HFFc6 (cell line): ENCODE measurements around the gene ITM2C. TPM values are rescaled to one million over a fixed set of nuclear protein-coding genes. Genes with fewer than 3 reads are reported as not detected.

ENCODE experiments used
- DNase-seq: peaks from one replicate; pipeline ENCODE4 v3.0.0-alpha.2; 2018
- H3K27ac Mint-ChIP-seq: 2 replicates; pipeline ENCODE4 v1.8.0; 2020; ENCODE audit warnings: mild to moderate bottlenecking, mixed read lengths
- H3K27me3 Mint-ChIP-seq: 2 replicates; pipeline ENCODE4 v1.8.0; 2021; ENCODE audit warnings: mild to moderate bottlenecking, moderate library complexity, mixed read lengths; ENCODE audit not compliant: insufficient read depth
- H3K36me3 Mint-ChIP-seq: 2 replicates; pipeline ENCODE4 v1.8.0; 2021; ENCODE audit warnings: low read depth, mixed read lengths
- H3K4me1 Mint-ChIP-seq: 2 replicates; pipeline ENCODE4 v1.8.0; 2020; ENCODE audit warnings: low read depth, mixed read lengths
- H3K4me3 Mint-ChIP-seq: 2 replicates; pipeline ENCODE4 v1.8.0; 2020; ENCODE audit warnings: mild to moderate bottlenecking, moderate library complexity, mixed read lengths
- H3K9me3 Mint-ChIP-seq: 2 replicates; pipeline ENCODE4 v1.8.0; 2020; ENCODE audit warnings: mild to moderate bottlenecking, mixed read lengths
- total RNA-seq, 6 experiments: library from RNA; stranded (reverse); fragmentation: NEBNext Ultra II Directional; extraction: Animal tissue kit (Norgen Biotek cat#: 25700); gene quantifications; 2 replicates in 1 of 6; 3 replicates in 5 of 6; pipeline ENCODE4 v1.2.3, GENCODE V29; 2021
- TF ChIP-seq, protein P1 (sequence below): fragments of 200-600 bp; sonication (generic); IDR thresholded peaks from 2 replicates; pipeline ENCODE4 v1.5.0; 2021; ENCODE audit warnings: antibody characterized with exemption, mild to moderate bottlenecking

The ITM2C gene
- total RNA-seq, 6 experiments from 2014 or later, result 28.1 to 53.8 (median 29.4) TPM

GRCh38 chr2:230879271-230879882 lies 14.6 kb downstream of the ITM2C start:
- Mint-ChIP-seq H3K9me3 (no peaks in the 10 kb centered on the region), H3K27me3 (peaks cover 3% of the 10 kb centered on the region)

GRCh38 chr2:230879891-230880290 lies 15.1 kb downstream of the ITM2C start:
- Mint-ChIP-seq H3K4me3 (no peak overlapping the region), H3K9me3 (no peaks in the 10 kb centered on the region), H3K27me3 (peaks cover 3% of the 10 kb centered on the region; the same call in 1 of the 2 replicates), H3K27ac (no peak overlapping the region), H3K4me1 (no peaks in the 10 kb centered on the region), H3K36me3 (no peaks in the 10 kb centered on the region)
- TF ChIP-seq, protein P1, sequence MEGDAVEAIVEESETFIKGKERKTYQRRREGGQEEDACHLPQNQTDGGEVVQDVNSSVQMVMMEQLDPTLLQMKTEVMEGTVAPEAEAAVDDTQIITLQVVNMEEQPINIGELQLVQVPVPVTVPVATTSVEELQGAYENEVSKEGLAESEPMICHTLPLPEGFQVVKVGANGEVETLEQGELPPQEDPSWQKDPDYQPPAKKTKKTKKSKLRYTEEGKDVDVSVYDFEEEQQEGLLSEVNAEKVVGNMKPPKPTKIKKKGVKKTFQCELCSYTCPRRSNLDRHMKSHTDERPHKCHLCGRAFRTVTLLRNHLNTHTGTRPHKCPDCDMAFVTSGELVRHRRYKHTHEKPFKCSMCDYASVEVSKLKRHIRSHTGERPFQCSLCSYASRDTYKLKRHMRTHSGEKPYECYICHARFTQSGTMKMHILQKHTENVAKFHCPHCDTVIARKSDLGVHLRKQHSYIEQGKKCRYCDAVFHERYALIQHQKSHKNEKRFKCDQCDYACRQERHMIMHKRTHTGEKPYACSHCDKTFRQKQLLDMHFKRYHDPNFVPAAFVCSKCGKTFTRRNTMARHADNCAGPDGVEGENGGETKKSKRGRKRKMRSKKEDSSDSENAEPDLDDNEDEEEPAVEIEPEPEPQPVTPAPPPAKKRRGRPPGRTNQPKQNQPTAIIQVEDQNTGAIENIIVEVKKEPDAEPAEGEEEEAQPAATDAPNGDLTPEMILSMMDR, result no peak
- DNase-seq, result no peak

More at GRCh38 chr2:230879271-230879882, 14.6 kb downstream of the ITM2C start:
- Mint-ChIP-seq H3K27ac (no peak overlapping the region), H3K36me3 (no peaks in the 10 kb centered on the region), H3K4me1 (no peaks in the 10 kb centered on the region), H3K4me3 (no peak overlapping the region)
- DNase-seq, result no peak
- TF ChIP-seq, protein P1, result no peak

DNA sequence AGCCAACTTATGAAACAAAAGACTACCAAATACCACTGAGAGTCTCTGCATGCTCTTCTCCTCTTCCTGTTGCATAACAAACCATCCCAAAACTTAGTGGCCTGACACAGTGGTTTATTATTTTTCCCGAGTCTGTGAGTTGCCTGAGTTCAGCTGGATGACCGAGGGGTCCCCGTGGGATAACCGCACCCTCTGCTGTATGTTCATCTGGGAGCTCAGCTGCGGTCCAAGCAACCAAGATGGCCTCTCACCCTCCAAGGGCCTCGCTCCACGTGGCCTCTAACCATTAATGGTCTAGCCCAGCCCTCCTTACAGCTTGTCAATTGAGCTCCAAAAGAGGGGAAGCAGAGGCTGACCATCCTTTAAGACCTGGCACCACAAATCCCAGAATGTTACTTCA lies 17.1 kb downstream of the ITM2C start:
- TF ChIP-seq, protein P1, result no peak
- DNase-seq, result no peak
- Mint-ChIP-seq H3K27ac (no peak overlapping the region), H3K27me3 (peaks cover 3% of the 10 kb centered on the region; the same call in 1 of the 2 replicates), H3K36me3 (no peaks in the 10 kb centered on the region), H3K9me3 (no peaks in the 10 kb centered on the region), H3K4me3 (no peak overlapping the region), H3K4me1 (no peaks in the 10 kb centered on the region)

GRCh38 chr2:230885463-230886130 lies 20.9 kb downstream of the ITM2C start:
- Mint-ChIP-seq H3K27me3 (peaks cover 11% of the 10 kb centered on the region), H3K36me3 (no peaks in the 10 kb centered on the region), H3K4me1 (no peaks in the 10 kb centered on the region), H3K4me3 (no peak overlapping the region), H3K27ac (no peak overlapping the region), H3K9me3 (no peaks in the 10 kb centered on the region)
- peak; percentile 17 for DNase-seq
- TF ChIP-seq, protein P1, result no peak

DNA sequence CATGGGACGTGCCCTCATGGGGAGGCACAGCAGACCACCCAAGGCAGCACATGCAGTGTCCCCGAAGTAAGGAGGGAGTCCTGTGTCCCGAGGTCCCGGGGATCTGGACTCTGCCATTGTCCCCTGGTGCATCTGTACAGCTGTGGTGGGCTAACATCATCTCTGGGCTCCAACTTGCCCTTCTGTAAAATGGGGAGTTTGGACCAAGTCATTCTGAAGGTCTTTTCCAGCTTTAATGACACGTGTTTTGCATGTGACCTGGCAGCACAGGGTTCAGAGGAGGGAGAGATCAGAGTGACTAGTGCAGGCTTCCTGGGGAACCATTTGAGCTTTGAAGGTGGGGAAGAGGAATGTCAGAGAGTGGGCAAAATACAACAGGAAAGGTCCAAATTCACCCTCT lies 21.5 kb downstream of the ITM2C start:
- no peaks in the 10 kb centered on the region for H3K9me3 Mint-ChIP-seq
- no peaks in the 10 kb centered on the region for H3K36me3 Mint-ChIP-seq
- H3K27ac Mint-ChIP-seq, result no peak overlapping the region
- H3K4me1 Mint-ChIP-seq, result no peaks in the 10 kb centered on the region
- DNase-seq, result no peak
- TF ChIP-seq, protein P1, result no peak
- no peak overlapping the region for H3K4me3 Mint-ChIP-seq
- H3K27me3 Mint-ChIP-seq, result peaks cover 15% of the 10 kb centered on the region
